Activated CD8-positive, alpha-beta memory T cell treated with anti-CD3 and anti-CD28 coated beads, Interleukin-2, amount 50 U/mL, for 4 hours (primary cell): ENCODE results near the gene PPIP5K2.

ENCODE experiments used
- DNase-seq: peaks from one replicate; pipeline ENCODE4 v3.0.0-alpha.2; 2020

The PPIP5K2 gene

DNA sequence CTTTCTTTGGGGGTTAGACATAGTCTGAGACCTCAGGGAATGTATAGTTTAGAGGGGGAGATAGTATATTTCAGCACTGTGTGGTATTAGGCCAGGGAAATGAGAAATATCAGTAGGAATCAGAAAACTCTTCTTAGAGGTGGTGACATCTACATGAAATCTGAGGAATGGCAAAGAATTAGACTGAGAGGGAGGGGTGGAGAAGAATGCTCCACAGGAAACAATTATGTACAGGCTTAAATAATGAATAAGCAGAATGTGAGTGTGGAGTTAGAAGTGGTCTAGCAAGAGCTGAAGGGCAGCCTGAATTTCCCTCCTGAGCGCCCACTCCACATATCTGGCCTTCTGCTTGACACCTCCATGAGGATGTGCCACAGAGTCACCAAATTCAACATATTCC is 134.8 kb downstream of the PPIP5K2 start:
- no peak for DNase-seq

DNA sequence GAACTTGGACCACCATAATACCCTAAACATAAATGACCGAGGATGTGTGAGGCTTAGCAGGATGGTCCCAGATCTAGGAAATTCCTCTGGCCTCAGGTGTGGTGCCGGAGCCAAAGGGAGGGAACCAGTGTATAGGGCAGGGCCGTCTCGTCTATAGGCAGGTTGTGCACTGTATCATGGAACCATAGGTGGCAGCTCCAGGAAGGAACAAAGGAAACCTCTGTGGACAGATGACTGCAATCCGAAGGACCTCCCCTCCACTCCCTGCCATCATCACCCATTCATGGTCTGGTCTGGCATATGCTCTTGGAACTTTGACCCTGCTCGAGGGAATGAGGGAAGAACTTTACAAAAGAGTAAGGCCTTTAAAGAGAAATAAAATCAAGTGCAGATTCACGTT is 135.6 kb downstream of the PPIP5K2 start:
- no peak for DNase-seq

DNA sequence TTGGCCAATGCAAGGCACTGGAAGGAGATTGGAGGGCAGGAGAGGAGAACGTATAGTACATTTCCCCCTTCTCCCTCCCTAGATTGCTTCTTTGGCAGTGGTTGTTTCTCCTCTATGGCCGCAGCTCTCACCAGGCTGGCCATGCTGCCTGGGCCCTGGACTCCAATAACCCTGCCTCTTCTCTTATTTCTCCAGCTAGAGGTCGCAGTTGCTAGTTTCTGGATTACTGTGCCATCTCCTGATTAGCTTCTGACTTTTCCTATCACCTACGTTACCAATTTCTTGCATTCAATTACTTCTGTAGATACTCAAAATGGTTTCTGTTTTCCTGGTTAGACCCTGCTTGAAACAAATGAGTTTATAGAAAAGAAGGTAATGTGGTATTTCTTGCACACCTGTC is 136.1 kb downstream of the PPIP5K2 start:
- no peak for DNase-seq

DNA sequence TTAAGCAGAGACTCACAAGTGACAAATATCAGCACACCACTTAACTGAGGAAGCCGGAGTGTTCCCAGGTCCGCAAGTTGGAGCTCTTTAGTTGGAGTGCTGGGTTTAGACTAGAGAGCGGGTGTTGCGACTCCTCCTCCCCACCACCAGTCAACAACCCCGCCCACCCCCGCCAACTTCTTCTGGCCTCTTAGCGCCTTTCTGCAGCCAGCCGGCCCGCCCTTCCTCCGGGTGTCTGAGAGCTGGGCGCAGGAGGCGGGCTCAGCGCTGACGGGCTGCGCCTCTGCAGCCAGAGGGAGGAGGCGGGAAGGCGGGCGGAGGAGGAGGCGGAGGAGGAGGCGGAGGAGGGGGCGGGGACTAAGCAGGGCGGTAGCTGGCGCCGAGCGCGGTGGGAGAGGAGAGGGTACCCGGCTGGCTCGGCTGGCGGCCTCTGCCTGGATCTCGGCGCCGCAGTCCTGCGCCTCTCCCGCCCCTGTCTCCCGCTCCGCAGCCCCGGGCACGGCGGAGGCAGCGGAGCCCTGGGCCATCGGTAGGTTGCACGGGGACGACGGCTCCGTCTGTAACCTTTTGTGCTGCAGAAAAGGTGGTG is 138.4 kb downstream of the PPIP5K2 start, which contains the start of gene MACIR:
MACIR (plus strand) TSS at position 396 of the 589 bp plus-strand sequence. CDS start 17,157 bp downstream, outside the sequence.
- DNase-seq, result peak; percentile 93

DNA sequence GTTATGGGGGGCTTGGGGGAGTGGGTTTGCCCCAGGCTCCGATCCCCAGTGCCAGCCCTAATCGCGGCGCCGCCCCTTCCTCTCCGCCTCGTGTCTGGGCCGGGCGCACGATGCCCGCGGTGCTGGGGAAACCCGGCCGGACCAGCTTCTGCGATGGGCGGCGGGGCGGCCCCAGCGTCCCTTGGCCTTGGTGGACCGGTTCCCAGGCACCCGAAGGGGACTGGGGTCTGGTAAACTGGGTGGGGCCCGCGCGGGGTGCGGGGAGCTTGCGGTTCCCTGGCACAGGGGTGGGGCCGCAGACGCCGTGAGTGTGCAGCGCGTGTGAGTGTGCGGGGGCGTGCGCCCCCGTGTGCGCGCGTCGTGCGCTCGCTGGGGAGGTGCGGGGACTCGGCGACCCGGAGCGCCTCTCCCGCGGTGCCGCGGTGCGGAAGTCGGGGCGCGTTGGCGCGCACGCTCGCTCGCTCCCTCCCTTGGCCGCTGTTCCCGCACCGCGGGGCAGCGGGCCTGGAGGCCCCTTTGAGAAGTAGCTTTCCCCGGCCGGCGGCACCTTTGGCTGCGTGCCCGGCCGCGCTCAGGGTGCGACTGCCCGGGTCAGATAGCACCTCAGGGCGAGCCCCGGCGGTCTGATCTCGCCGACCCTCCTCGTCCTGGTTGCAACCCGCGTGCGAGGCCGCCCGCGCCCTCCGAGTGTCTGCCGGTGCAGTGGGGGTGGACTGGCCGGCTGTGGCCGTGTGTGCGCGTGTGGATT is 139.0 kb downstream of the PPIP5K2 start:
- DNase-seq, result peak; percentile 67

DNA sequence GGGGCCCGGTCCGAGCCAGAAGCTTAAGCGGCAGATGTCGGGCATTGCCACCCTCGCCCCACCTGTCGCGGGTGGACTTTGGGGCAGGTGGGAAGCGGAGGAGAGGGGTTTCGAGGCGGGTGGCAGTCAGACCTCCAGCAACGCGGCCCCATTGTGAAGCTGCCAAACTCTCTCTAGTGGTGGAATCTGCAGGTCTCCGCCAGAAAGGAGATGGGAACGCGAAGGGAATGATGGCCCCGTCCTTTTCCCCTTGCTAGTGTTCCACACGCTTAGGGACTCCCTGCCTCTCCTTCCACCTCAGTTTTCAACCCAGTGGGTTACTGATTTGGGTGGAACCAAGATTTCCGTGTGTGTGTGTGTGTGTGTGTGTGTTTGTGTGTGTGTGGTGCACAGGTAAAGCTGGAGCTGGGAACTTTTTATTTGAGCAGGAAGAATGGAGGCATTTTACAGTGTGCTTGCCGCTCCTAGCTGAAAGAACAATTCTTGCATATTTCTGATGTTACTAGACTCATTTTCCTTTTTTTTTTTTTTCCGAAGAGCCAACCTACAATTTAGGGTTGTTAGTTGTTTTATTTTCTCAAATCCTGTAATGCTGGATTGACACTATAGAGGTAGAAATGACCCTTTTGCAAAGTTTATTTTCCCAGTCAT is 139.7 kb downstream of the PPIP5K2 start:
- DNase-seq, result no peak

DNA sequence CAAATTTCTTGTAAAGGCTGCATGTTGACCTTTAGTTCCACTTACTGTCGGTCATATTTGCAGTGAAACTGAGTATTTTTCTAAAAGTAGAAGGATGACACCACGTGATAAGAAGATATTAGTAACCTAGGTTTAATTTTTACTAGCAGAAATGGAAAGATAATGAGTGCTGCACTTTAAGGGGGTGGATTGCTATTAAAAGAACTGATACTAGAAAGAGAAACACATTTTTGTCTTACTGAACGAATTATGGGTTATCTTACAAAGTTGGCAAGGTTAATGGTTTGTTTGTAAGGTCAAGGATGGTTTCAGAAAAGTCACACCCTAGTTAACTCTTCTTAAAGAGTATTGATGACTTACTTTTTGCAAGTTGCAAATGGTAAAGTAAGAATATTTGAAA is 140.8 kb downstream of the PPIP5K2 start:
- no peak for DNase-seq
